Mesodermal cell (in vitro differentiated cells): ENCODE measurements around the gene CLN6.
"Not testable (repeated sequence)": the region's sequence is repeated elsewhere in the genome, so short reads cannot be mapped to it uniquely, and the experiment has no call there.

Experiments
- H3K27ac ChIP-seq: 2 replicates; pipeline ENCODE4 v1.7.0; 2013; ENCODE audit warnings: mild to moderate bottlenecking, low read depth, low read length, moderate library complexity; ENCODE audit not compliant: severe bottlenecking
- H3K36me3 ChIP-seq: 2 replicates; pipeline ENCODE4 v1.7.1; 2013; ENCODE audit warnings: mild to moderate bottlenecking, low read length, moderate library complexity; ENCODE audit not compliant: control insufficient read depth, insufficient read depth
- H3K4me1 ChIP-seq: one replicate; pipeline ENCODE4 v1.7.1; 2013; ENCODE audit warnings: mild to moderate bottlenecking, low read length; ENCODE audit not compliant: insufficient read depth, control insufficient read depth, poor library complexity, severe bottlenecking
- H3K4me3 ChIP-seq: 2 replicates; pipeline ENCODE4 v1.7.0; 2013; ENCODE audit warnings: low read length, control low read depth, mild to moderate bottlenecking; ENCODE audit not compliant: insufficient read depth, poor library complexity, severe bottlenecking; ENCODE audit errors: extremely low read depth
- H3K9me3 ChIP-seq: 2 replicates; pipeline ENCODE4 v1.7.1; 2013; ENCODE audit warnings: mild to moderate bottlenecking, low read length, moderate library complexity; ENCODE audit not compliant: control insufficient read depth
- WGBS, 2 experiments: methylation state at CpG; one replicate each; pipeline ENCODE4 v1.1.5; 2013; ENCODE audit warnings: missing lambda C conversion rate in 2 of 2; ENCODE audit not compliant: insufficient coverage in 2 of 2; 5-methylcytosine and 5-hydroxymethylcytosine counted together

Gene CLN6

DNA sequence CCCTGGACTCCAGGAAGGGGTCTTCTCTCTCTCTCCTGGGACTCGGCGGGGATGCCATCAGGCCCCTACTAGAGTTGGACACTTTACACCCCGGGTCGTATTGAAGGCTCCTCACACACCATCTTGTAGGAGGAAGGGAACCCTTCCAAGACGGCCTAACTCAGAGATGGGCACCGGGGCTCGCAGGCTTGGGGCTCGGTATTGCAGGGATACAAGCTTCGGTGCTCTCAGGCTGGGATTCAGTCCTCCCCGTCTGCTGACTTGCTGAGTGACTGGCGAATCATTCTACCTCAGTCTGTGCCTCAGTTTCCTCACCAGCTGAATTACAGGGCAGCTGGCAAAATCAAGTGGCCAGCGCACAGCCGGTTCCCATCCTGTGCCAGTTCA is 24.0 kb downstream of the CLN6 start:
- peaks cover 5% of the 10 kb centered on the region for H3K36me3 ChIP-seq
- no peak overlapping the region for H3K27ac ChIP-seq
- no peak overlapping the region for H3K4me3 ChIP-seq
- WGBS, 2 experiments = 94 to 95% methylated on average over 9 of the region's 13 CpGs
- peaks cover 13% of the 10 kb centered on the region for H3K4me1 ChIP-seq
- H3K9me3 ChIP-seq = no peaks in the 10 kb centered on the region

DNA sequence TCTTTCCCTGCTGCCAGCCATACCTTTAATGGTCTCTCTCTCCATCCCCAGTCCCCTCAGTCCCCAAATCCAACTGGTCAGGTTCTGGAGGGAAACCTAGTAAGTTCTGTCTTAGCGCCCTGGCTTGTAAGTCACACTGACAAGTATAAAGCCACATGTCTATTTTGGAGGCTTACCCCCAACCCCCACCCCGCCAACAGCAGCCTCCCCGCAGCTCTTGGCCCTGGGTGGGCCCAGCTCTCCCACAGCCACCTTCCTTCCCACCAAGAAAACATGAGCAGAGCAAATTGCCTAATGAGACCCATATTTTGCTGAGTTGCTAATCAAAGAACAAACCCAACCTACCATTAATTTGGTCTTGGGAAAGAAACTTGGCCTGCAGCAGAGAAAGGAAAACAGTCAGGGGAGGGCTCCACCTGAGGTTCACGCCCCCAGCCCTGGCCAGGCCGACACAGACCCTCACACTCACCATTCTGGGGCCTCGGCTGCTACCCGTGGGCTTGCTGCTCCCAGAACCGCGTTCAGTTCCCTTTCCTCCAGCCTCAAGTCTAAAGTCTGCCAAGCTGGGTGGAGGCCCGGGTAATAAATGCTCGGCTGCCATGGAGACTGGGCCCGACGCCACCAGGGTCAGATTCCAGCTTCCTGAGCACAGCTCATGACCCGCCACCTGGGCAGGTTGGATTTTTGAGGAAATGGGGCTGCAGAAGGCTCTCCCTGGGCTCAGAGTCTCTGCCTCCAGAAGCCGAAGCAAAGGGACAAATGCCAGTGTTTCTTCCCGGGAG is 24.6 kb downstream of the CLN6 start, which contains the start of gene CALML4:
CALML4 (minus strand) TSS at position 557 of the 782 bp plus-strand sequence; CDS start at position 472, 85 bp downstream.
- no peaks in the 10 kb centered on the region for H3K36me3 ChIP-seq
- H3K4me1 ChIP-seq = peaks cover 11% of the 10 kb centered on the region
- H3K27ac ChIP-seq = no peak within 1 kb of the TSS
- WGBS, 2 experiments = 89 to 95% methylated on average over 12 to 13 of the region's 16 CpGs
- H3K9me3 ChIP-seq = no peaks in the 10 kb centered on the region
- no peak within 1 kb of the TSS for H3K4me3 ChIP-seq

DNA sequence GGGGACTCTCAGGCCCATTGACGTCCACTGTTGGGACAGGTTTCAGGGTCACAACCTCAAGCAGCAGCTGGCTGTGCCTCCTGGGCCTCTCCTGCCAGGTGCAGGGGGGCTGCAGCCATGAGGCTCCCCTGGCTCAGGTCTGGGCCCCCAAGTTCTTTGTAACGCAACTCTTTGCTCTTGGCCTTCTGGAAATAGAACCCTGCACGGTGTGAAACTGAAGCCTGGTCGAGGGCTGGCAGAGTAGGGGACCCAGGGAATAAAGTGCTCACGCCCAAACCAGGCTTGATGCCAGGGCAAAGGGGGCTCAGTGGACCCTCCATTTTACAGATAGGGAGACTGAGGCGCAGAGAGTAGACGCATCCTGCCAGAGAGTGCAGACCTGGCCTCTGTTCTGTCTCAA is 25.2 kb downstream of the CLN6 start:
- WGBS, 2 experiments = 95 to 97% methylated on average over 7 of the region's 7 CpGs
- Histone ChIP-seq H3K4me3 (no peak overlapping the region), H3K4me1 (peaks cover 11% of the 10 kb centered on the region), H3K36me3 (no peaks in the 10 kb centered on the region), H3K27ac (no peak overlapping the region), H3K9me3 (no peaks in the 10 kb centered on the region)

DNA sequence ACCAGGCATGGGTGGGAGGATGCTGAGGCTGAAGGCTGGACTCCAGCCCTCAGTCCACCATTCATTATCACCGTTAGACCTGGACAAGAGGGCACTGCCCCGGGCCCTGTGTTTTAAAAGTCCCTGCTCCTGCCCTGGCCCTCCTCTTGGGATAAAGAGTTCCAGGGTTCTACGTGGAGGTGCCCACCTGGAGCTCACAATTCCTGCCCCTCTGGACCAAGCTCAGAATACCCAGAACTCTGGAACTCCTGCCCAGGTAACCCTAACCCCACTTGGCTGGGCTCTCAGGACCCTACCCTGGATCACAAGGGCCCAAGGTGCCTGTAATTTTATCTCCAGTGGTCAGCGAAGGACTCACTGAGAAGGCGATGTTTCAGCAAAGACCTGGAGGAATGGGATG is 25.6 kb downstream of the CLN6 start:
- Histone ChIP-seq H3K4me1 (peaks cover 11% of the 10 kb centered on the region), H3K4me3 (no peak overlapping the region), H3K9me3 (no peaks in the 10 kb centered on the region), H3K27ac (no peak overlapping the region), H3K36me3 (no peaks in the 10 kb centered on the region)
- 97% methylated on average over 4 to 5 of the region's 5 CpGs for WGBS, 2 experiments

DNA sequence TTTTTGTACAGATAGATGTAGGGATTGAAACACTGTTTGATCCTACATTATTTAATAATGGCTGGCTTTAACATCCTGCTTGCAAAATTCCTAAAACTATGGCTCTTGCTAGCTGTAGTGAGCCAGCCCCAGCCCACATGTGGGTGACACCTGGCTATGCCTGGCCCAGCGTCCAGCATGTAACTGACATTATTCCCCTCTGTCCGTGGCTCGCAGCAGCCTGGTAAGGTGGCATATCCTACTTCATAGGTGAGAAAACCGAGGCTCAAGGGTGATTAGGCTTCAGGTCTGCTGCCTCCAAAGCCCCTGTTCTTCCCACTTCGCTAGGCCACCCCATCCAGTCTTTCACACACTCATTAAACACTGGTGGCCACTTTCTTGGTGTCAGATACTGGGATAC is 26.0 kb downstream of the CLN6 start:
- Histone ChIP-seq H3K4me1 (peaks cover 11% of the 10 kb centered on the region), H3K27ac (no peak overlapping the region), H3K4me3 (no peak overlapping the region), H3K36me3 (no peaks in the 10 kb centered on the region), H3K9me3 (no peaks in the 10 kb centered on the region)
- 96 to 100% methylated on average over 5 of the region's 5 CpGs for WGBS, 2 experiments

DNA sequence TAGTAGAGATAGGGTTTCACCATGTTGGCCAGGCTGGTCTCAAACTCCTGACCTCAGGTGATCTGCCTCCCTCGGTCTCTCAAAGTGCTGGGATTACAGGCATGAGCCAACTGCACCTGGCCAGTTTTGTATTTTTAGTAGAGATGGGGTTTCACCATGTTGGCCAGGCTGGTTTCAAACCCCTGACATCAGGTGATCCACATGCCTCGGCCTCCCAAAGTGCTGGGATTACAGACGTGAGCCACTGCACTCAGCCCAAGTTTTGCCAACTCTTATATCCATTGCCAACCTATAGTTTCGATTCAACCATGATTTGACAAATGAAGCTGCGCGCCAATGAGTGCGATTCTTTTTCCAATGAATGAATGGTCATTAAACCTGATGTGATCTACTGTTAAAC is 26.5 kb downstream of the CLN6 start:
- not testable (repeated sequence) for H3K4me3 ChIP-seq, H3K9me3 ChIP-seq, H3K27ac ChIP-seq, H3K36me3 ChIP-seq
- 85 to 94% methylated on average over 4 to 5 of the region's 7 CpGs for WGBS, 2 experiments
- H3K4me1 ChIP-seq = peaks cover 11% of the 10 kb centered on the region

DNA sequence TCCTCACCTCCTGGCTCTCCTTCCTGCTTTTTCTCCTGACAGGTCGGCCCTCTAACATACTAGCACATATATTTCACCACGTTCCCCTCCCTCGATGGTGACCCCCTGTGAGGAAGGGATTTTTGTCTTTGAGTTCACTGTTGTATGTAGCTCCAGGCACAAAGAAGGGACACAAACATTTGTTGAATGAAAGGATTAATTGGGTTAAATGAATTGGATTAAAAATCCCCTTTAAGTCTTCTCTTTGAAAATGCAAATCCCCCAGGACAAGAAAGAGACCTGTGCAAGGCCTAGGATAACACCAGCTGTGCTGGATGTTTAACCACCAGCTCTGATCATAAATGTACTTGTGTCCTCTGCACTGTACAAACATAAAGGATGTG is 27.7 kb downstream of the CLN6 start:
- no peaks in the 10 kb centered on the region for H3K9me3 ChIP-seq
- H3K4me3 ChIP-seq = no peak overlapping the region
- H3K36me3 ChIP-seq = peaks cover 6% of the 10 kb centered on the region
- no peak overlapping the region for H3K27ac ChIP-seq
- WGBS, 2 experiments = no CpG with 5 or more reads among the region's 3 CpGs
- peaks cover 11% of the 10 kb centered on the region for H3K4me1 ChIP-seq

DNA sequence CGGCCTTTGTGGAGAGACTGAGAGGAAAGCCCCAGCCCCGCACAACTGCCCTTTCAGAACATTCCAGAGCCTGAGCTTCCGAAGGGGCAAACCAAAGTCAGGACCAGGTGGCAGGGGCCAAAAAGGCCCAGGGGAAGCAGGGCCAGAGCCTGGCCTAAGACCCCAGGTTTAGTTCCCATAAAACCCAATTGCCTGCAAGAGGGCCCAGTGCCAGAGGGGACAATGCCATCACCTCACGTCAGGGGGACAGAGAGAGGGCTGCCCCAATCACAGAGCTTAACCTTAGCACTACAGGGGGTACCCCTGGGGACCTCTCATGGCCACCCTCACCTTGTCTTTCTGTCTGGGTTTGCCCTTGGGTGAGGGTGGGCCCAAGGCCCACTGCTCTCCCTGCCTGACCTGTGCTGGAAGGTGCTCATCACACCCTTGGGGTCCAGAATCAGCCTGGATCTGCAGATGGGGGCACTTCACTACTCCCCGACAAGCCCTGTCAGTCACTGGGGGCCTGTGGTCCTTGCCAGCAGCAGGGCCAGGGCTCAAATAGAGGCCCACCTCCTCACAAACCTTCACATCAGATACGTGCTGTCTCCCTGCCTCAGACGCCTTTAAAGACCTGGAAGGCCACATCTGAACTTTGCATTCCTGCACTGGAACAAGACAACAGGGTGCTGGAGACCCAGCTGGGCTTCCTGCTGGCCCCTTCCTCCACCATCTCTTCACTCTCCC is 28.2 kb downstream of the CLN6 start:
- Histone ChIP-seq H3K4me3 (no peak overlapping the region), H3K27ac (no peak overlapping the region), H3K36me3 (peaks cover 9% of the 10 kb centered on the region), H3K4me1 (peaks cover 7% of the 10 kb centered on the region), H3K9me3 (no peaks in the 10 kb centered on the region)
- 89 to 94% methylated on average over 5 to 7 of the region's 7 CpGs for WGBS, 2 experiments

DNA sequence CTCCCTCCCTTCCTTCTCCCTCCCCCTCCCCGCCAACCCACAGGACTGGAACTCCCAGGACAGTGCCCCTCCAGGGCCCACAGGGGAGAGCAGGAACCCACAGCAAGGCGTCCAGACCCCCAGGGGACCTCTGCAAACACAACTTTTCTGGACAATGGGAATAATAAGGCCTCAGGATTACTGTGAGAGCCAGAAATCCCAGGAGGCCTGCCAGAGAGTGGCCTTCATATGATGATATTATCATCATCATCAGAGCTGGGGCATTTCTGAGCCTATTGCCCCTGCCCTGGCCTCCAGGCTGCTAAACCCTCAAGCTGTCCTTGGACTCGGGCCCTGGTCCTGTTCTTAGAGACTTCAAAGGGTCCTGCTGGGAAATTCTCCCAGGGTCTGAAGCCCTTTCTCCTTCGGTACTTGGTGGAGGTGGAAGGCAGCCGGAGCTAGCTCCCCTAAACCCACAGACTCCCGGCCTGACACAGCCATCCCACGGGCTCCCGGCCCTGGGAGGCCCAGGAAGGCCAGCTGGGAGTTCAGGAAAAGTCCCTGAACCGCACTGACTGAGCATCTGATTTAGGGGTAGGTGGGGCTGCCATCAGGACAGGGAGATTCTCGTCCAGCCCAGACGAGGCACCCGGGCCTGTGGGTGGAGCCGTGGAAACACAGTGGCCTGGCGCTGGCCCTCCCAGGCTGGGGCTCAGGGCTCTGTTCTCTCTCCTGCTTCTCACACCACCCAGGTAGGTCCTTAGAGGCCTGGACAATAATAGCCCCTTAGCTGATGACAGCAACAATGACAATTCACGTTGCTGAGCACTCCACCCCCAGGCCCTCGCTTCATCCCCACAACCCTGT is 29.3 kb downstream of the CLN6 start:
- no peaks in the 10 kb centered on the region for H3K9me3 ChIP-seq
- no peak overlapping the region for H3K27ac ChIP-seq
- H3K4me3 ChIP-seq = no peak overlapping the region
- 71 to 78% methylated on average over 8 to 13 of the region's 16 CpGs for WGBS, 2 experiments
- H3K36me3 ChIP-seq = peaks cover 9% of the 10 kb centered on the region
- H3K4me1 ChIP-seq = no peaks in the 10 kb centered on the region

DNA sequence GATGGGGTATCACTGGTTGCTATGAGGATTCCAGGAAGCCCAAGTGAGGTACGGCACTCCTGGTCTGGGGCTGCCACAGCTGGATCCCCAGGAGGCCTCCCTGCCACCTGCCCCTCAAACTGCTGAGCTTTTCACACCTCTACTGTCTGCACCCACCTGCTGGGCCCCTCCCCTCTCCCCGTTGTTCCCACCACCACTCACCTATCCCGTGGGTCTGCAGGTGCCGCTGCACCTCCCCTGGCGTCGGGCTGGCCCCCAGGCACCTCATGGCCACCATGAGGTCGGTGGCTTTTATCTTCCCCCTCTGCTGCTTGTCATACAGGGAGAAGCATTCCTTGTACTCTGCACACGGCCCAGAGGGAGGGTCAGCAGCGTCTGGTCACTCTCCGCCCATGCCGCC is 30.2 kb downstream of the CLN6 start:
- Histone ChIP-seq H3K27ac (no peak overlapping the region), H3K4me3 (no peak overlapping the region), H3K9me3 (no peaks in the 10 kb centered on the region), H3K36me3 (peaks cover 9% of the 10 kb centered on the region), H3K4me1 (no peaks in the 10 kb centered on the region)
- 75 to 77% methylated on average over 7 to 9 of the region's 11 CpGs for WGBS, 2 experiments
